H9 (cell line): ENCODE data around the gene SMAD6. TPM values are rescaled to one million over a fixed set of nuclear protein-coding genes. Genes with fewer than 3 reads are reported as not detected.

Experiments used
- DNase-seq: peaks from one replicate; pipeline ENCODE4 v3.0.0-alpha.2; 2017
- H2AFZ ChIP-seq: one replicate; pipeline ENCODE4 v1.6.1; 2013; ENCODE audit warnings: mild to moderate bottlenecking, low read length, control low read depth, moderate library complexity
- H2AK5ac ChIP-seq: 2 replicates; pipeline ENCODE4 v1.6.1; 2013; ENCODE audit warnings: low read length, control low read depth, mixed read lengths; ENCODE audit not compliant: insufficient read length
- H2BK120ac ChIP-seq: one replicate; pipeline ENCODE4 v1.6.1; 2013; ENCODE audit warnings: low read depth, mild to moderate bottlenecking, low read length, control low read depth, inconsistent platforms; ENCODE audit not compliant: poor library complexity, severe bottlenecking
- H2BK12ac ChIP-seq: 2 replicates; pipeline ENCODE4 v1.6.1; 2013; ENCODE audit warnings: low read length, control low read depth, mixed read lengths, low read depth; ENCODE audit not compliant: insufficient read length
- H2BK15ac ChIP-seq: 2 replicates; pipeline ENCODE4 v1.6.1; 2013; ENCODE audit warnings: low read depth, low read length, control low read depth
- H2BK20ac ChIP-seq: one replicate; pipeline ENCODE4 v1.6.1; 2013; ENCODE audit warnings: low read depth, mild to moderate bottlenecking, low read length, control low read depth, inconsistent platforms; ENCODE audit not compliant: poor library complexity, severe bottlenecking
- H2BK5ac ChIP-seq: 2 replicates; pipeline ENCODE4 v1.6.1; 2013; ENCODE audit warnings: low read length, control low read depth, mixed read lengths; ENCODE audit not compliant: insufficient read length
- H3K14ac ChIP-seq: 2 replicates; pipeline ENCODE4 v1.6.1; 2013; ENCODE audit warnings: low read length, control low read depth; ENCODE audit not compliant: insufficient read depth
- H3K18ac ChIP-seq: 2 replicates; pipeline ENCODE4 v1.6.1; 2013; ENCODE audit warnings: low read depth, mild to moderate bottlenecking, mixed read lengths, low read length, control low read depth; ENCODE audit not compliant: insufficient read length
- H3K23ac ChIP-seq: 2 replicates; pipeline ENCODE4 v1.6.1; 2013; ENCODE audit warnings: low read length, control low read depth, mixed read lengths, low read depth; ENCODE audit not compliant: insufficient read length
- H3K23me2 ChIP-seq: 2 replicates; pipeline ENCODE4 v1.6.1; 2013; ENCODE audit warnings: low read depth, mild to moderate bottlenecking, mixed read lengths, low read length, control low read depth; ENCODE audit not compliant: insufficient read length, poor library complexity, severe bottlenecking
- H3K27ac ChIP-seq: 2 replicates; pipeline ENCODE4 v1.5.1; 2013; ENCODE audit warnings: low read length, control low read depth, mixed read lengths, low read depth; ENCODE audit not compliant: insufficient read length
- H3K27me3 ChIP-seq: 2 replicates; pipeline ENCODE4 v1.6.1; 2013; ENCODE audit warnings: low read length, control low read depth, inconsistent platforms; ENCODE audit not compliant: insufficient read depth
- H3K4ac ChIP-seq: 2 replicates; pipeline ENCODE4 v1.6.1; 2013; ENCODE audit warnings: low read depth, mild to moderate bottlenecking, control low read depth, inconsistent platforms, low read length, moderate library complexity
- H3K4me1 ChIP-seq: 2 replicates; pipeline ENCODE4 v1.6.1; 2013; ENCODE audit warnings: low read length, control low read depth, inconsistent platforms; ENCODE audit not compliant: insufficient read depth
- H3K4me2 ChIP-seq: 2 replicates; pipeline ENCODE4 v1.6.1; 2013; ENCODE audit warnings: low read length, control low read depth, mixed read lengths; ENCODE audit not compliant: insufficient read length, insufficient read depth
- H3K56ac ChIP-seq: 2 replicates; pipeline ENCODE4 v1.6.1; 2013; ENCODE audit warnings: low read depth, mild to moderate bottlenecking, mixed read lengths, low read length, control low read depth; ENCODE audit not compliant: insufficient read length
- H3K79me1 ChIP-seq: 2 replicates; pipeline ENCODE4 v1.6.1; 2013; ENCODE audit warnings: low read depth, mild to moderate bottlenecking, moderate library complexity, low read length, control low read depth, inconsistent platforms; ENCODE audit not compliant: insufficient read depth, poor library complexity, severe bottlenecking
- H3K79me2 ChIP-seq: 2 replicates; pipeline ENCODE4 v1.6.1; 2013; ENCODE audit warnings: low read length, control low read depth, inconsistent platforms; ENCODE audit not compliant: insufficient read depth
- H3K9ac ChIP-seq: 2 replicates; pipeline ENCODE4 v1.6.1; 2013; ENCODE audit warnings: low read length, control low read depth, mixed read lengths; ENCODE audit not compliant: insufficient read length; ENCODE audit errors: extremely low read depth
- H3K9me3 ChIP-seq: one replicate; pipeline ENCODE4 v1.6.1; 2013; ENCODE audit warnings: low read depth, low read length, inconsistent platforms; ENCODE audit not compliant: control insufficient read depth
- H3T11ph ChIP-seq: one replicate; pipeline ENCODE4 v1.6.1; 2013; ENCODE audit warnings: mild to moderate bottlenecking, low read length, control low read depth, inconsistent platforms
- H4K20me1 ChIP-seq: one replicate; pipeline ENCODE4 v1.6.1; 2013; ENCODE audit not compliant: control insufficient read depth, insufficient read length, insufficient read depth
- H4K5ac ChIP-seq: 2 replicates; pipeline ENCODE4 v1.6.1; 2013; ENCODE audit warnings: low read depth, mild to moderate bottlenecking, mixed read lengths, low read length, control low read depth; ENCODE audit not compliant: insufficient read length
- H4K8ac ChIP-seq: replicated peaks from 2 replicates; pipeline ENCODE4 v1.6.1; 2013; ENCODE audit warnings: low read length, control low read depth, mixed read lengths, low read depth; ENCODE audit not compliant: insufficient read length
- H4K91ac ChIP-seq: 2 replicates; pipeline ENCODE4 v1.6.1; 2013; ENCODE audit warnings: low read depth, mild to moderate bottlenecking, moderate library complexity, mixed read lengths, low read length, control low read depth; ENCODE audit not compliant: insufficient read length
- H3K27ac Mint-ChIP-seq, 3 experiments: 2 replicates in 2 of 3; 3 replicates in 1 of 3; pipeline ENCODE4 v1.8.0; 2020 to 2021; ENCODE audit warnings: mixed read lengths in 3 of 3, mild to moderate bottlenecking in 1 of 3, moderate library complexity in 1 of 3
- H3K27me3 Mint-ChIP-seq: 2 replicates; pipeline ENCODE4 v1.8.0; 2021; ENCODE audit warnings: low read depth, mild to moderate bottlenecking, moderate library complexity, mixed read lengths
- H3K36me3 Mint-ChIP-seq, 3 experiments: 2 replicates in 2 of 3; 3 replicates in 1 of 3; pipeline ENCODE4 v1.8.0; 2020 to 2021; ENCODE audit warnings: low read depth in 3 of 3, mixed read lengths in 3 of 3; ENCODE audit not compliant: insufficient read depth in 1 of 3
- H3K4me1 Mint-ChIP-seq, 2 experiments: 2 replicates each; pipeline ENCODE4 v1.8.0; 2020; ENCODE audit warnings: mixed read lengths in 2 of 2
- H3K4me3 Mint-ChIP-seq, 2 experiments: 2 replicates in 1 of 2; 3 replicates in 1 of 2; pipeline ENCODE4 v1.8.0; 2020 to 2021; ENCODE audit warnings: mild to moderate bottlenecking in 2 of 2, mixed read lengths in 2 of 2, moderate library complexity in 1 of 2
- H3K9me3 Mint-ChIP-seq, 2 experiments: 2 replicates in 1 of 2; 3 replicates in 1 of 2; pipeline ENCODE4 v1.8.0; 2020; ENCODE audit warnings: mild to moderate bottlenecking in 2 of 2, mixed read lengths in 2 of 2, moderate library complexity in 1 of 2
- WGBS: extraction: QIAGEN DNeasy Blood & Tissue Kit; methylation state at CpG from one replicate; pipeline ENCODE4 v1.1.7; 2013; ENCODE audit warnings: missing lambda C conversion rate, low lambda C conversion rate, mixed read lengths; ENCODE audit not compliant: insufficient read length; ENCODE audit errors: extremely low coverage; 5-methylcytosine and 5-hydroxymethylcytosine counted together
- total RNA-seq: library from RNA; stranded (reverse); gene quantifications from 2 replicates; pipeline ENCODE4 v1.2.1, GENCODE V29; 2021
- TF ChIP-seq, protein P1 (sequence below): fragments of 200-600 bp; sonication (generic); conservative IDR thresholded peaks from 3 replicates; pipeline ENCODE4 v1.8.0; 2021; ENCODE audit warnings: antibody characterized with exemption, mild to moderate bottlenecking

The SMAD6 gene
- total RNA-seq, 1 experiment from 2014 or later = 6.0 TPM

DNA sequence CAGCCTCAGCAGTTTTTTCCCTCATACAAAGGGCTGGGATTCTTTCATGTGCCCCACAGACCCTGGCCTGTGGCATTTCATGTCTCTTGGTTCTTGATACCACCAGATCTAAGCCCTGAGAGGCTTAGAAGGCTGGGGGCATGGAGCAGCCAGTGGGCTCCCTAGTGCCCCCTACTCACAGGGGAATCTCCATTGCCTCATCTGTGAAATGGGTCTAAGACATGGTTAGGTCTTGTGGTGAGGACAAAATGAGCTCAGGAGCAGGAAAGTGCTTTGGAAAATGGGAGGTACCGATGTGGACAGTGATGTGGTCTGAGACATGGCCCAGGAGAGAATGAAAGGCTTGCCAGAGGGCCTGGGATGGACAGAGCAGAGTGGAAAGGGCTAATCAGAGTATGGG is 94.3 kb downstream of the SMAD6 start:
- H3K27ac Mint-ChIP-seq = no peak overlapping the region
- no peaks in the 10 kb centered on the region for H3K36me3 Mint-ChIP-seq
- Histone ChIP-seq H3T11ph (no peak overlapping the region), H4K5ac (no peak overlapping the region), H3K14ac (no peak overlapping the region), H3K79me2 (no peaks in the 10 kb centered on the region), H3K18ac (no peak overlapping the region), H3K23ac (no peak overlapping the region), H2BK15ac (no peak overlapping the region), H2BK12ac (no peak overlapping the region), H3K9me3 (no peaks in the 10 kb centered on the region), H3K79me1 (no peaks in the 10 kb centered on the region), H3K4ac (no peak overlapping the region), H3K4me2 (no peak overlapping the region), H3K4me1 (no peaks in the 10 kb centered on the region), H4K91ac (no peak overlapping the region), H3K56ac (no peak overlapping the region), H2BK20ac (no peak overlapping the region), H4K20me1 (no peaks in the 10 kb centered on the region), H2BK5ac (no peak overlapping the region), H2BK120ac (no peak overlapping the region), H4K8ac (no peak overlapping the region), H3K27me3 (no peaks in the 10 kb centered on the region), H3K23me2 (no peaks in the 10 kb centered on the region), H3K9ac (no peak overlapping the region), H2AFZ (no peak overlapping the region), H2AK5ac (no peak overlapping the region), H3K27ac (no peak overlapping the region)
- no peaks in the 10 kb centered on the region for H3K9me3 Mint-ChIP-seq
- H3K4me3 Mint-ChIP-seq = no peak overlapping the region
- H3K4me1 Mint-ChIP-seq = peaks cover 2 to 3% of the 10 kb centered on the region in 2 experiments; a peak in 1 of 4 replicates
- no CpG with 5 or more reads among the region's 1 CpG for WGBS
- DNase-seq = no peak
- no peaks in the 10 kb centered on the region for H3K27me3 Mint-ChIP-seq
- TF ChIP-seq, protein P1, sequence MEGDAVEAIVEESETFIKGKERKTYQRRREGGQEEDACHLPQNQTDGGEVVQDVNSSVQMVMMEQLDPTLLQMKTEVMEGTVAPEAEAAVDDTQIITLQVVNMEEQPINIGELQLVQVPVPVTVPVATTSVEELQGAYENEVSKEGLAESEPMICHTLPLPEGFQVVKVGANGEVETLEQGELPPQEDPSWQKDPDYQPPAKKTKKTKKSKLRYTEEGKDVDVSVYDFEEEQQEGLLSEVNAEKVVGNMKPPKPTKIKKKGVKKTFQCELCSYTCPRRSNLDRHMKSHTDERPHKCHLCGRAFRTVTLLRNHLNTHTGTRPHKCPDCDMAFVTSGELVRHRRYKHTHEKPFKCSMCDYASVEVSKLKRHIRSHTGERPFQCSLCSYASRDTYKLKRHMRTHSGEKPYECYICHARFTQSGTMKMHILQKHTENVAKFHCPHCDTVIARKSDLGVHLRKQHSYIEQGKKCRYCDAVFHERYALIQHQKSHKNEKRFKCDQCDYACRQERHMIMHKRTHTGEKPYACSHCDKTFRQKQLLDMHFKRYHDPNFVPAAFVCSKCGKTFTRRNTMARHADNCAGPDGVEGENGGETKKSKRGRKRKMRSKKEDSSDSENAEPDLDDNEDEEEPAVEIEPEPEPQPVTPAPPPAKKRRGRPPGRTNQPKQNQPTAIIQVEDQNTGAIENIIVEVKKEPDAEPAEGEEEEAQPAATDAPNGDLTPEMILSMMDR = no peak
